Stimulated activated CD8-positive, alpha-beta memory T cell treated with anti-CD3 and anti-CD28 coated beads, Interleukin-4, amount 100 ng/mL, for 48 hours (primary cell): ENCODE data around the gene OBSCN.

Experiments used
- DNase-seq: peaks from one replicate; pipeline ENCODE4 v3.0.0-alpha.2; 2020

OBSCN gene

GRCh38 chr1:228348708-228349467, 141.0 kb downstream of the OBSCN start:
- no peak for DNase-seq

GRCh38 chr1:228349701-228350171, 141.9 kb downstream of the OBSCN start:
- DNase-seq, result no peak

- no peak for DNase-seq
Observed at GRCh38 chr1:228350179-228350742, 142.4 kb downstream of the OBSCN start.

GRCh38 chr1:228350831-228351781, 143.3 kb downstream of the OBSCN start:
- DNase-seq, result no peak

GRCh38 chr1:228351850-228352249, 144.0 kb downstream of the OBSCN start:
- no peak for DNase-seq

GRCh38 chr1:228352677-228353481, 145.0 kb downstream of the OBSCN start:
- DNase-seq, result no peak

GRCh38 chr1:228353601-228354371, 145.9 kb downstream of the OBSCN start:
- no peak for DNase-seq

GRCh38 chr1:228354390-228355320, 146.8 kb downstream of the OBSCN start:
- no peak for DNase-seq

GRCh38 chr1:228356897-228357680, 149.2 kb downstream of the OBSCN start:
- DNase-seq, result no peak

GRCh38 chr1:228358039-228358763, 150.4 kb downstream of the OBSCN start:
- no peak for DNase-seq

GRCh38 chr1:228358764-228359612, 151.1 kb downstream of the OBSCN start:
- DNase-seq, result no peak

- no peak for DNase-seq
Observed at GRCh38 chr1:228359613-228360532, 152.0 kb downstream of the OBSCN start.

- DNase-seq, result no peak
Observed at GRCh38 chr1:228360533-228361313, 152.9 kb downstream of the OBSCN start.

- no peak for DNase-seq
Observed at GRCh38 chr1:228361314-228362140, 153.7 kb downstream of the OBSCN start.
